A549 (cell line): ENCODE measurements around the gene AADAC. TPM values are rescaled to one million over a fixed set of nuclear protein-coding genes. Genes with fewer than 3 reads are reported as not detected.

ENCODE experiments used
- BHLHE40 ChIP-seq: IDR thresholded peaks from 2 replicates; pipeline ENCODE4 v1.6.1; 2012; ENCODE audit warnings: low read depth, low read length, inconsistent platforms
- CBX8 ChIP-seq: fragments of 200-600 bp; sonication (generic); IDR thresholded peaks from 2 replicates; pipeline ENCODE4 v1.6.1; 2016
- CHD2 ChIP-seq: fragments of 150-350 bp; IDR thresholded peaks from 2 replicates; pipeline ENCODE4 v1.6.1; 2014; ENCODE audit warnings: low read length; ENCODE audit not compliant: partially characterized antibody
- CHD4 ChIP-seq: fragments of 200-600 bp; sonication (generic); IDR thresholded peaks from 2 replicates; pipeline ENCODE4 v1.6.1; 2016; ENCODE audit warnings: antibody characterized with exemption, mild to moderate bottlenecking, borderline replicate concordance
- EHF ChIP-seq: fragments of 250-450 bp; sonication (Bioruptor Pico); IDR thresholded peaks from 2 replicates; pipeline ENCODE4 v1.5.0; 2020; ENCODE audit warnings: mild to moderate bottlenecking
- EHMT2 ChIP-seq: fragments of 200-600 bp; sonication (generic); IDR thresholded peaks from 2 replicates; pipeline ENCODE4 v1.6.1; 2016; ENCODE audit warnings: antibody characterized with exemption, low read depth, mild to moderate bottlenecking, moderate library complexity
- EP300 ChIP-seq, 2 experiments: fragments of >200 bp; sonication (Bioruptor Twin); formaldehyde crosslinking; IDR thresholded peaks; 2 replicates in 1 of 2; 3 replicates in 1 of 2; pipeline ENCODE4 v1.6.1; 2016 to 2017
- ESRRA ChIP-seq: fragments of 150-350 bp; IDR thresholded peaks from 2 replicates; pipeline ENCODE4 v1.6.1; 2014; ENCODE audit warnings: mild to moderate bottlenecking, low read length, borderline replicate concordance
- FOSB ChIP-seq: fragments of 250-450 bp; sonication (Bioruptor Pico); IDR thresholded peaks from 2 replicates; pipeline ENCODE4 v1.5.0; 2020; ENCODE audit warnings: mild to moderate bottlenecking, moderate library complexity
- FOSL2 ChIP-seq, 2 experiments: fragments of 450-650 bp in 1 of 2; fragments of >200 bp in 1 of 2; sonication (Bioruptor Twin) in 1 of 2; formaldehyde crosslinking; IDR thresholded peaks; 2 replicates each; pipeline versions ENCODE4 v1.5.0 to v1.6.1; 2016 to 2020; ENCODE audit warnings: mild to moderate bottlenecking in 1 of 2, moderate library complexity in 1 of 2
- HDAC2 ChIP-seq: fragments of 200-600 bp; sonication (generic); IDR thresholded peaks from 2 replicates; pipeline ENCODE4 v1.6.1; 2016
- HEYL ChIP-seq: fragments of 250-450 bp; sonication (Bioruptor Pico); IDR thresholded peaks from 2 replicates; pipeline ENCODE4 v1.8.0; 2021; ENCODE audit warnings: mild to moderate bottlenecking, moderate library complexity
- HOXA7 ChIP-seq: fragments of 250-450 bp; sonication (Bioruptor Pico); IDR thresholded peaks from 2 replicates; pipeline ENCODE4 v1.5.0; 2020; ENCODE audit warnings: mild to moderate bottlenecking, moderate library complexity
- JUN ChIP-seq, 2 experiments: fragments of >200 bp; sonication (Bioruptor Twin); formaldehyde crosslinking; IDR thresholded peaks; 2 replicates in 1 of 2; 3 replicates in 1 of 2; pipeline ENCODE4 v1.6.1; 2016 to 2017
- MAFK ChIP-seq: fragments of 450-650 bp; IDR thresholded peaks from 2 replicates; pipeline ENCODE4 v1.6.1; 2014; ENCODE audit not compliant: partially characterized antibody
- MAZ ChIP-seq: fragments of 150-350 bp; IDR thresholded peaks from 2 replicates; pipeline ENCODE4 v1.6.1; 2014; ENCODE audit warnings: antibody characterized with exemption, low read depth, low read length, borderline replicate concordance
- NPAS2 ChIP-seq: fragments of 250-450 bp; sonication (Bioruptor Pico); IDR thresholded peaks from 2 replicates; pipeline ENCODE4 v1.8.0; 2022; ENCODE audit warnings: mild to moderate bottlenecking, moderate library complexity, borderline replicate concordance
- POLR2A ChIP-seq: IDR thresholded peaks from 2 replicates; pipeline ENCODE4 v1.6.1; 2012; ENCODE audit warnings: mild to moderate bottlenecking, low read length
- RAD21 ChIP-seq, 2 experiments: fragments of >200 bp in 1 of 2; sonication (Bioruptor Twin) in 1 of 2; formaldehyde crosslinking in 1 of 2; IDR thresholded peaks in 1 of 2; conservative IDR thresholded peaks in 1 of 2; 2 replicates in 1 of 2; 3 replicates in 1 of 2; pipeline ENCODE4 v1.6.1; 2012 to 2018; ENCODE audit warnings: inconsistent platforms in 1 of 2
- RCOR1 ChIP-seq: fragments of 150-350 bp; IDR thresholded peaks from 2 replicates; pipeline ENCODE4 v1.6.1; 2014; ENCODE audit warnings: antibody characterized with exemption, low read length, low read depth
- RFX5 ChIP-seq: fragments of 450-650 bp; IDR thresholded peaks from 2 replicates; pipeline ENCODE4 v1.7.1; 2014; ENCODE audit warnings: antibody characterized with exemption, mild to moderate bottlenecking, moderate library complexity
- RNF2 ChIP-seq: fragments of 200-600 bp; sonication (generic); IDR thresholded peaks from 2 replicates; pipeline ENCODE4 v1.6.1; 2016; ENCODE audit warnings: low read depth, mild to moderate bottlenecking, antibody characterized with exemption, moderate library complexity, borderline replicate concordance
- TFCP2L1 ChIP-seq: fragments of 250-450 bp; sonication (Bioruptor Pico); IDR thresholded peaks from 2 replicates; pipeline ENCODE4 v1.5.0; 2021; ENCODE audit warnings: mild to moderate bottlenecking
- TP53 ChIP-seq: fragments of 250-450 bp; sonication (Bioruptor Pico); IDR thresholded peaks from 2 replicates; pipeline ENCODE4 v1.5.0; 2021; ENCODE audit warnings: mild to moderate bottlenecking, moderate library complexity
- ZC3H11A ChIP-seq: fragments of 450-650 bp; IDR thresholded peaks from 2 replicates; pipeline ENCODE4 v1.6.1; 2014; ENCODE audit warnings: antibody characterized with exemption, mild to moderate bottlenecking
- ZFP36 ChIP-seq: fragments of 450-650 bp; IDR thresholded peaks from 2 replicates; pipeline ENCODE4 v1.6.1; 2014; ENCODE audit warnings: borderline replicate concordance; ENCODE audit not compliant: partially characterized antibody
- ZSCAN20 ChIP-seq: fragments of 250-450 bp; sonication (Bioruptor Pico); IDR thresholded peaks from 2 replicates; pipeline ENCODE4 v1.8.0; 2022; ENCODE audit warnings: mild to moderate bottlenecking, moderate library complexity
- polyA plus RNA-seq, 4 experiments: library from polyadenylated mRNA; depleted of rRNA in 3 of 4; stranded (reverse); fragments of >200 nt; fragmentation: RNase III in 1 of 4; extraction: RNeasy Plus Mini Kit Qiagen cat#74134 plus additional on column Dnase treatment in 1 of 4; gene quantifications; 2 replicates in 3 of 4; 3 replicates in 1 of 4; pipeline ENCODE4 v1.2.3, GENCODE V29; 2011 to 2017
- TF ChIP-seq, protein P1 (sequence below): fragments of 250-450 bp; sonication (Bioruptor Pico); IDR thresholded peaks from 2 replicates; pipeline ENCODE4 v1.5.0; 2021; ENCODE audit warnings: mild to moderate bottlenecking, moderate library complexity, borderline replicate concordance
- TF ChIP-seq, protein P2 (sequence below): fragments of >200 bp; sonication (Bioruptor Twin); formaldehyde crosslinking; IDR thresholded peaks from 3 replicates; pipeline ENCODE4 v1.6.1; 2016
- TF ChIP-seq, protein P3 (sequence below): fragments of 450-650 bp; IDR thresholded peaks from 2 replicates; pipeline ENCODE4 v1.6.1; 2014; ENCODE audit warnings: antibody characterized with exemption
- TF ChIP-seq, protein P4 (sequence below): fragments of >200 bp; sonication (Bioruptor Twin); formaldehyde crosslinking; IDR thresholded peaks from 2 replicates; pipeline ENCODE4 v1.6.1; 2016

The AADAC gene
- polyA plus RNA-seq, 2 of the 4 experiments (the other 2 are of a cell fraction), result 15.3 to 45.0 TPM

- TF ChIP-seq, protein P1, sequence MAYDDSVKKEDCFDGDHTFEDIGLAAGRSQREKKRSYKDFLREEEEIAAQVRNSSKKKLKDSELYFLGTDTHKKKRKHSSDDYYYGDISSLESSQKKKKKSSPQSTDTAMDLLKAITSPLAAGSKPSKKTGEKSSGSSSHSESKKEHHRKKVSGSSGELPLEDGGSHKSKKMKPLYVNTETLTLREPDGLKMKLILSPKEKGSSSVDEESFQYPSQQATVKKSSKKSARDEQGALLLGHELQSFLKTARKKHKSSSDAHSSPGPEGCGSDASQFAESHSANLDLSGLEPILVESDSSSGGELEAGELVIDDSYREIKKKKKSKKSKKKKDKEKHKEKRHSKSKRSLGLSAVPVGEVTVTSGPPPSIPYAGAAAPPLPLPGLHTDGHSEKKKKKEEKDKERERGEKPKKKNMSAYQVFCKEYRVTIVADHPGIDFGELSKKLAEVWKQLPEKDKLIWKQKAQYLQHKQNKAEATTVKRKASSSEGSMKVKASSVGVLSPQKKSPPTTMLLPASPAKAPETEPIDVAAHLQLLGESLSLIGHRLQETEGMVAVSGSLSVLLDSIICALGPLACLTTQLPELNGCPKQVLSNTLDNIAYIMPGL (CRISPR knock-in tag), result no peak
- TF ChIP-seq EHMT2, result no peak
- TF ChIP-seq EHF (CRISPR knock-in tag), result no peak
- no peak for TF ChIP-seq ESRRA
- no peak for TF ChIP-seq NPAS2 (CRISPR knock-in tag)
- TF ChIP-seq ZSCAN20 (CRISPR knock-in tag), result no peak
- peak; percentile 85 for TF ChIP-seq FOSL2 (IDR thresholded peaks at IDR 0.05)
- peak; percentile 94 for TF ChIP-seq FOSL2 (CRISPR knock-in tag; IDR thresholded peaks at IDR 0.05)
- TF ChIP-seq RFX5, result no peak
- TF ChIP-seq MAZ, result no peak
- TF ChIP-seq MAFK, result peak; percentile 99
- no peak for TF ChIP-seq RNF2
- no peak for TF ChIP-seq ZC3H11A
- TF ChIP-seq BHLHE40, result no peak
- TF ChIP-seq, protein P2, sequence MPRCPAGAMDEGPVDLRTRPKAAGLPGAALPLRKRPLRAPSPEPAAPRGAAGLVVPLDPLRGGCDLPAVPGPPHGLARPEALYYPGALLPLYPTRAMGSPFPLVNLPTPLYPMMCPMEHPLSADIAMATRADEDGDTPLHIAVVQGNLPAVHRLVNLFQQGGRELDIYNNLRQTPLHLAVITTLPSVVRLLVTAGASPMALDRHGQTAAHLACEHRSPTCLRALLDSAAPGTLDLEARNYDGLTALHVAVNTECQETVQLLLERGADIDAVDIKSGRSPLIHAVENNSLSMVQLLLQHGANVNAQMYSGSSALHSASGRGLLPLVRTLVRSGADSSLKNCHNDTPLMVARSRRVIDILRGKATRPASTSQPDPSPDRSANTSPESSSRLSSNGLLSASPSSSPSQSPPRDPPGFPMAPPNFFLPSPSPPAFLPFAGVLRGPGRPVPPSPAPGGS, result peak; percentile 88
- no peak for TF ChIP-seq HDAC2
- no peak for TF ChIP-seq ZFP36
- TF ChIP-seq, protein P3, sequence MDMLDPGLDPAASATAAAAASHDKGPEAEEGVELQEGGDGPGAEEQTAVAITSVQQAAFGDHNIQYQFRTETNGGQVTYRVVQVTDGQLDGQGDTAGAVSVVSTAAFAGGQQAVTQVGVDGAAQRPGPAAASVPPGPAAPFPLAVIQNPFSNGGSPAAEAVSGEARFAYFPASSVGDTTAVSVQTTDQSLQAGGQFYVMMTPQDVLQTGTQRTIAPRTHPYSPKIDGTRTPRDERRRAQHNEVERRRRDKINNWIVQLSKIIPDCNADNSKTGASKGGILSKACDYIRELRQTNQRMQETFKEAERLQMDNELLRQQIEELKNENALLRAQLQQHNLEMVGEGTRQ, result no peak
- TF ChIP-seq CBX8, result no peak
- TF ChIP-seq EP300 (IDR thresholded peaks at IDR 0.05), result peak; percentile 88 to 90; a peak in 3 of 5 replicates
- TF ChIP-seq CHD4, result no peak
- TF ChIP-seq HEYL (CRISPR knock-in tag), result no peak
- TF ChIP-seq JUN (IDR thresholded peaks at IDR 0.05), result peak; percentile 88 to 89; a peak in 4 of 5 replicates
- TF ChIP-seq TP53 (CRISPR knock-in tag), result no peak
- TF ChIP-seq RAD21 (conservative IDR thresholded peaks at IDR 0.05 in 1 of 2, IDR thresholded peaks at IDR 0.05 in 1 of 2), result peak; percentile 32 to 63; a peak in 4 of 5 replicates
- TF ChIP-seq HOXA7 (CRISPR knock-in tag), result no peak
- TF ChIP-seq POLR2A, result no peak
- no peak for TF ChIP-seq CHD2
- no peak for TF ChIP-seq FOSB
- no peak for TF ChIP-seq TFCP2L1 (CRISPR knock-in tag)
- TF ChIP-seq RCOR1, result no peak
- TF ChIP-seq, protein P4, sequence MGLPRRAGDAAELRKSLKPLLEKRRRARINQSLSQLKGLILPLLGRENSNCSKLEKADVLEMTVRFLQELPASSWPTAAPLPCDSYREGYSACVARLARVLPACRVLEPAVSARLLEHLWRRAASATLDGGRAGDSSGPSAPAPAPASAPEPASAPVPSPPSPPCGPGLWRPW, result peak; percentile 58; the same call in 1 of the 2 replicates
Observed at GRCh38 chr3:151837057-151837456, 23.1 kb downstream of the AADAC start (continued).
